ENCODE measurements around the gene IPO13.

IPO13 gene

DNA sequence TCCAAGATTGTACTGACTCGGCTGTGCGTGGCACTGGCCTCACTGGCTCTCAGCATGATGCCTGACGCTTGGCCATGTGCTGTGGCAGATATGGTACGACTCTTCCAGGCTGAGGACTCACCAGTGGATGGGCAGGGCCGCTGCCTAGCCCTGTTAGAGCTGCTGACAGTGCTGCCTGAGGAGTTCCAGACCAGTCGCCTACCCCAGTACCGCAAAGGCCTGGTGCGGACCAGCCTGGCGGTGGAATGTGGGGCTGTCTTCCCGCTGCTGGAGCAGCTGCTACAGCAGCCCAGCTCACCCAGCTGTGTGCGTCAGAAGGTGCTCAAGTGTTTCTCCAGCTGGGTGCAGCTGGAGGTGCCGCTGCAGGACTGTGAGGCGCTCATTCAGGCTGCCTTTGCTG, 2.9 kb downstream of the IPO13 start:
- Histone ChIP-seq H3K4me2 (no peak overlapping the region), H3K79me2 (ENCODE audit: insufficient read depth, low read depth) (peaks cover 12% of the 10 kb centered on the region), H3K9ac (no peak overlapping the region)

DNA sequence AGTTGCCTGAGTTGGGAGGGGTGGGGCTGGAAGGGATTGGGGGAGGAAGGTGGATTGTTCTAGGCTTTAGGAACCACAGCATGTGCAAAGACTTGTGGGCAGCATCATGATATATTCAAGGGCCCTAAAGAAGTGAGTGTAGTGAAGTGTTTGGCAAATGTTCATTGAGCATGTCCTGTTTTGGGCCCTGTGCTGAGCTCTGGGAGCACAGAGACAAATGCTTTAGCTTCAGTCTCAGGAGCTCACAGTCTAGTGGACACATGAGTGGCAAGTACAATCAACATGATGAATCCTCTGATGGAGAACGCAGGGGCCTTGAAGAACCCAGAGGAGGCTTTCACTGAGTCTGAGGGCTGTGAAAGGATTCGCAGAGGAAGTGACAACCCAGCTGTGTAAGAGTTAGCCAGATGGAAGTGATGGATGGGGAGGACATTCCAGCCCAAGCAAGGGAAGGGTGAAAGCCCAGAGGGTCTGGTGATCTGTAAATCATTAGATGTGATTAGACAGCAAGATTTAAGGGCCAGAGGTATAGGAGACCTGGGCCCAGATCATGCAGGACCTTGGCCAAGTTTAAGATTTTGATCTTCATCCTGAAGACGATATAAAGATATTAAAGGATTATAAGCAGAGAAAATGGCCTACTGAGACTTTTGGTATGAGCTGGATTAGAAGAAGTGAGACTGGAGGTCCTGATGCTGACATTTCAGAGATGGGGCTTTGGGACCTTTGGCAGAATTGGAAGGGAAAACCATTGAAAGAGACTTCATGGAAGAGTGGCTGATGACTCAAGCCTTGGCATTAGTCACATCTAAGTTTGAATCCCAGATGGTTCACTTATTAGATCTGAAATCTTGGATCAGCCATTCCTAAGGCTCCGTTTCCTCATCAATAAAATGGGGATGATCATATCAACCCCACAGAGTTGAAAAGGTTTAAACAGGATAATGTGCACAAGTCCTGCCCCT, 4.6 kb downstream of the IPO13 start:
- TF ChIP-seq CTCF (conservative IDR thresholded peaks at IDR 0.05; ENCODE audit: low read depth, low read length) = no peak
- H2AFZ ChIP-seq (ENCODE audit: low read depth) = no peak overlapping the region
- no peak overlapping the region for H3K27ac ChIP-seq
- H3K4me3 ChIP-seq (IDR thresholded peaks at IDR 0.05; ENCODE audit: insufficient read depth, low read depth, low read length) = no peak overlapping the region
- no peak overlapping the region for H3K4me2 ChIP-seq
- H3K36me3 ChIP-seq (ENCODE audit: insufficient read depth) = no peaks in the 10 kb centered on the region
- H4K20me1 ChIP-seq (ENCODE audit: insufficient read depth) = no peaks in the 10 kb centered on the region
- H3K79me2 ChIP-seq (ENCODE audit: insufficient read depth, low read depth) = peaks cover 12% of the 10 kb centered on the region
- H3K9ac ChIP-seq = no peak overlapping the region
- no peaks in the 10 kb centered on the region for H3K27me3 ChIP-seq (ENCODE audit: insufficient read depth, low read depth)
- peaks cover 10% of the 10 kb centered on the region for H3K4me1 ChIP-seq (ENCODE audit: low read depth, poor library complexity, severe bottlenecking)

More for the DNA sequence above, 2.9 kb downstream of the IPO13 start:
- Histone ChIP-seq H4K20me1 (ENCODE audit: insufficient read depth) (no peaks in the 10 kb centered on the region), H3K27ac (no peak overlapping the region), H3K27me3 (ENCODE audit: insufficient read depth, low read depth) (no peaks in the 10 kb centered on the region), H3K36me3 (ENCODE audit: insufficient read depth) (no peaks in the 10 kb centered on the region), H3K4me3 (IDR thresholded peaks at IDR 0.05; ENCODE audit: insufficient read depth, low read depth, low read length) (no peak overlapping the region), H2AFZ (ENCODE audit: low read depth) (no peak overlapping the region), H3K4me1 (ENCODE audit: low read depth, poor library complexity, severe bottlenecking) (peaks cover 20% of the 10 kb centered on the region)
- no peak for TF ChIP-seq CTCF (conservative IDR thresholded peaks at IDR 0.05; ENCODE audit: low read depth, low read length)

DNA sequence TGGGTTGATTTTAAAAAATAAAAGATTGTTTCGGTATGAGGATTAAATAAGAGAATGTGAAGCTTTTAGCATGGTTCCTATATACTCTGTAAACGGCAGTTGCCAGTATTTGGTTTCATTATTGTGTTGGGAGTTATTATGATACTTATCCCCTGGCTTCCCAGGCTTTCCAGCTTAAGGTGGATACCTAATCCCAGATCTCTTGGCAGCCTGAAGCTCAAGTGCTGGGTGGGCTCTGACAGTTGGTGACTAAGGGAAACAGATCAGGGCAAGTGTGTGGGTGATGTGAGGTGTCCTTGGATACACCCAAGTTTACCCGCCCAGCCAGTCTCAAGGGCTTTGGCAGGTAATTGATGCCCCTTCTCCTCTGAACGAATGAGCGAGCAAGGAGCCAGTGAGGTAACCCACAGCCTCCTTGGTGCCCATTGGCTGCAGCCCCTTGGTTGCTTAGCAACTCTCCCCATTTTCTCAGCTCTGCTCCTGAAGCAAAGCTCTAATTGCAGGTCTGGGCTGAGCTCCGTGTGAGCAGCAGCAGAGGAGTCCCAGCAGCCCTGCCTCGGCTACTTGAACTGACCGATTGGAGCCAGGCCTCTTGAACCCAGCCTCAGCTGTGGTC, 6.1 kb downstream of the IPO13 start:
- Histone ChIP-seq H3K9ac (no peak overlapping the region), H3K36me3 (ENCODE audit: insufficient read depth) (no peaks in the 10 kb centered on the region), H3K27me3 (ENCODE audit: insufficient read depth, low read depth) (no peaks in the 10 kb centered on the region), H4K20me1 (ENCODE audit: insufficient read depth) (no peaks in the 10 kb centered on the region), H3K79me2 (ENCODE audit: insufficient read depth, low read depth) (peaks cover 5% of the 10 kb centered on the region), H2AFZ (ENCODE audit: low read depth) (no peak overlapping the region), H3K4me2 (no peak overlapping the region), H3K4me1 (ENCODE audit: low read depth, poor library complexity, severe bottlenecking) (peaks cover 5% of the 10 kb centered on the region), H3K4me3 (IDR thresholded peaks at IDR 0.05; ENCODE audit: insufficient read depth, low read depth, low read length) (no peak overlapping the region), H3K27ac (no peak overlapping the region)
- TF ChIP-seq CTCF (conservative IDR thresholded peaks at IDR 0.05; ENCODE audit: low read depth, low read length) = no peak

DNA sequence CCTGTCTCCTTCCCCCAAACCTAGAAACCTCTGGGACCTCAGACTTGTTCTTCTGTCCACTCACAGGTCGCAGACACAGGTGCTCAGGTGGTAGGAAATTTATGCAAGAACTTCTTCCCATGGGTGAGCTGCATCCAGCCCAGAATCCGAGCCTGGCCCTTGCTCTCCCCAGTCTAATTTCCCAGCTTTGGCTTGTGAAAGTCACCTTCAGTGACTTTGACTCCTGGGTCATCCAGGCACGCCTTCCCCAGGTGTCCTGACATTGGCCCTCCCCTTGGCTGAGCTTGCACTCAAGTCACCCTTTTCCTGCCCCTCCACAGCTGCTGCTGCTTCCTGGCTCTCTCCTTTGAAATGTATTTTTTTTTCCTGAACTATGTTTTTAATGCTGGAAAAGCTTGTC, 6.6 kb downstream of the IPO13 start:
- Histone ChIP-seq H3K9ac (no peak overlapping the region), H3K27me3 (ENCODE audit: insufficient read depth, low read depth) (no peaks in the 10 kb centered on the region), H3K4me1 (ENCODE audit: low read depth, poor library complexity, severe bottlenecking) (peaks cover under 1% of the 10 kb centered on the region), H3K4me2 (no peak overlapping the region), H3K27ac (no peak overlapping the region), H4K20me1 (ENCODE audit: insufficient read depth) (no peaks in the 10 kb centered on the region), H3K36me3 (ENCODE audit: insufficient read depth) (no peaks in the 10 kb centered on the region), H3K4me3 (IDR thresholded peaks at IDR 0.05; ENCODE audit: insufficient read depth, low read depth, low read length) (no peak overlapping the region), H2AFZ (ENCODE audit: low read depth) (no peak overlapping the region), H3K79me2 (ENCODE audit: insufficient read depth, low read depth) (0 out of 2 replicates have a peak, but pooled peaks cover under 1% of the 10 kb centered on the region)
- no peak for TF ChIP-seq CTCF (conservative IDR thresholded peaks at IDR 0.05; ENCODE audit: low read depth, low read length)

Measured in KMS-11 (cell line).